ENCODE measurements around the gene NISCH.

NISCH gene

DNA sequence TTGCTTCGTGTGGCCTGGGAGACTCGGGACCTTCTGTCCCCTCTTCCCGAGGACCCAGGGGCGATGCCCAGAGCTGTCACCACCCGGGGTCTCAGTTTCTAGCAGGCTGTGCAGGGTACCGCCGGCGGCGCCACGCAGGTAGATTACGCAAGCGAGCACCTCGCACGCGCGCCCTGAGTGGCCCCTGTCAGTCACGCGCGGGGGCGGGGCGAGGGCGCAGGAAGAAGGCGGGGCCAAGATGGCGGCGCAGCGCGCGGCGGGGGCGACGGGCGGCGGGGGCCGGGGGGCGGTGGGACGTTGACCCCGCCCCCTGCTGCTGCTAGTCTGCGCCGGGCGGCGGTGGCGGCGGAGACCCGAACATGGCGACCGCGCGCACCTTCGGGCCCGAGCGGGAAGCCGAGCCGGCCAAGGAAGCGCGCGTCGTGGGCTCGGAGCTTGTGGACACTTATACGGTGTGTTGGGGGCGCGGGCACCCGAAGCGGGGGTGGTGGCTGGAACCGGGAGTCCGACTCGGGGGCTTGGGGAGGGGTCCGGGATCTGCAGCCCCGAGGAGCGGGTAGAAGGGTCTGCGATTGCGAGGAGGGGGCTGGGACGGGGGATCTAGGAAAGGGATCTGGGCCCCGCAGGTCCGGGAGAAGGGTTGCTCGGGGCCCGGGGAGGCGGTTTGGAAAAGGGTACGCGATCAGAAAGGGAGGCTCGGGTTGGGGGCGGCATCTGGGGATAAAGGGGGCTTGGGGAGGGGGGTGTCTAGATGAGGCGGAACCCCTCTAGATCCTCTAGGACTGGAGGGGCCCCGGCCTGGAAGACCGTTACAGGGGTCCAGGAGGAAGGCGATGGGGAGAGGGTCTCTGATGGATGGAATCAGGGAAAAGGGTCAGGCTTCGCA is at the start of gene NISCH:
TSS of gene NISCH (plus strand) at position 322 of the 886 bp plus-strand sequence. CDS start at position 360, 38 bp downstream.
- DNase-seq = peak; percentile 70 to 75

DNA sequence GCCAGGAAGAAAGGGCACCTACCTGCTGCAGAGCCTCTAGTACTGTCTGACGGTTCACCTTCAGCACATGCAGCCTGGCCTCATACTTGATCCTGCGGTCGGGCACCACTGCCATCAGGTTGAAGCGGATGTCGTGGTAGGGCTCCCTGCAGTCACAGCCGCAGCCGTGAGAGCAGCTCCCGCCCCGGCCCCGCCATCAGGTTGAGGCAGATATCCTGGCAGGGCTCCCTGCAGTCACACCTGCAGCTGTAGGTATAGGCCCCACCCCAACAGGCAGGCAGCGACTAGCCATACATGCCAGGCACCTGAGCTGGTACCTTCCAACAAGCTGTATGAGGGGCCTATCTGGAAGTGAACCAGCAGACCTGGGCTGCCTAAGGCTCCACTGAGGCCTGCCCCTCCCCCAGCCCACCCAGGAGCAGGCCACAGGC is 49.2 kb upstream of the NISCH start:
- no peak for DNase-seq

DNA sequence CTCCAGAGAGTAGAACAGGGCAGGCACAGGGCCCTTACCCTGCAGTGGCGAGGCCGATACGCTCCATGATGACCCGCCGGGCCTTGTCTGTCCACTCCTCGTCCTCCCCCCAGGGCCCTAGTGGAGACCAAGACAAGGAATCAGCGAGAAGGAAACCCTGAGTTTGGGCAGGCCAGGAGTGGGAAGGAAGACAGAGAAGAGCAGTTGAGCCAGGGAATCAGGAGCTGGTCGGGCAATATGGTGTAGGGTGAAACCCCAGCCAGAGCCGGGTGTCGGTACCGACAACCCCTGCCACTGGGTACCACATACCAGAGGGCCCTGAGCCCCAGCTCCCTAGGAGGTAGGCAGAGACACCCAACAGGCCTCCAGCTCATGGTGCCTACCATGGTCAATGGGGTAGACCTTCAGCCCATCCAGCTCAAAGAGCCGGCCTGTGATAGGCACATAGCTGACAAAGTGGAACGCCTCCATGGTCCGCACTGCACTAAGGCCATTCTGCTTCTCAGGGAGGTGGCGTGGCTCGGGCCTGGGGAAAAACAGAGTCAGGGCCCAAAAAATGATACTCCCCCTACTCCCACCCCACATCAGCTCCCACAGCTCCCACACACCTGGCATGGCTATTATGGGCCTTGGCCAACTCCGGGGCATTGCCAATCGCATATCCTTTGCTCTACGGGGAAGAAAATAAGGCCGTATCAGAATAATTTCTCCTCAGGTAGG is 48.5 kb upstream of the NISCH start:
- DNase-seq = no peak

DNA sequence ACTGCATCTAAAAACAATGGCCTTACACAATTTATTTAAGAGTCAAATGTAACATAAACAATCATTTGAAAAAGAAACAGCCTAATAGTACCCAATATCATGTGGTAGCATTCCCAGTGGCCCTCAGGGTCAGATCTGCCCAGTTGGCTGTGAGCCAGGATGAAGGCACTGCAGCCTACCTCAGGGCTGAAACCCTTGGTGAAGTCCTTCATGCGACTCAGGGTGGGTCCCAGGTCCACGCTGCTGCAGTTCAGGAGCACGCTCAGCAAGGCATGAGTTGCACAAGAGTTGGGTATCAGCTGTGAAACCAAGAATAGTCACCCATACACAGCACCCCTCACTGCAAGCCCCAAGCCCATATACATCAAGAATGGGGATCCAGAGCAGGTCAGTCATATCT is 47.6 kb upstream of the NISCH start:
- DNase-seq = no peak

DNA sequence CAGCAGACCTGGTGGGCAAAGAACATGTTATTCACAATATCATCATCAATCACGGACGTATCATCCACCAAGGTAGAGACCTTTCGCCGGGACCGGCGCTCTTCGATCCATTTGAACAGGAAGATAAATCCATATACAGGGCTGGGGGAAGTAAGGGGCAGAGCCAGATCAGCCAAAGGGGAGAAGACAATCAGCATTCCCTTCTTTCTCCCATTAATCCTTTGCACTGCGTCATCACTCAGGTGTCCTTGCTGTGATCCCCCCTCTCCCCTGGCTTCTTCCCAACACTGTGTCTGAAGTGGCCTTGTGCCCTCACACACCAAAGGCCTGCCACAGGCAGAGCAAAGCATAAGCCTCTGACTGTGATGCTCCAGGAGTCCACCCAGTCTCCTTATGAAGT is 46.9 kb upstream of the NISCH start:
- DNase-seq = no peak

DNA sequence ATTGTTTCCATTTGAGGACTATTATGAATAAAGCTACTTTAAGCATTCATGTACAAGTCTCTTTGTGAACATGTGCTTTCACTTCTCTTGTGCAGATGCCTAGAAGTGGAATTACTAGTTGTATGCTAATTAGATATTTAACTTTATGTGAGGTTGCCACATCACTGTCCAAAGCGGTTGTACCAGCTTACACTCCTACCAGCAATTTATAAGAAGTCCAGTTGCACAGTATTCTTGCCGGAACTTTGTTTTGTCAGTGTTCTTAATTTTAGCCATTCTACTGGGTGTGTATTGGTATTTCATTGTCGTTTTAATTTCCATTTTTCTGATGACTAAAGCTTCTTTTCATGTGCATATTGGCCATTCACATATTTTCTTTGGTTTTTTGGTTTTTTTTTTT is 39.6 kb upstream of the NISCH start:
- DNase-seq = no peak

DNA sequence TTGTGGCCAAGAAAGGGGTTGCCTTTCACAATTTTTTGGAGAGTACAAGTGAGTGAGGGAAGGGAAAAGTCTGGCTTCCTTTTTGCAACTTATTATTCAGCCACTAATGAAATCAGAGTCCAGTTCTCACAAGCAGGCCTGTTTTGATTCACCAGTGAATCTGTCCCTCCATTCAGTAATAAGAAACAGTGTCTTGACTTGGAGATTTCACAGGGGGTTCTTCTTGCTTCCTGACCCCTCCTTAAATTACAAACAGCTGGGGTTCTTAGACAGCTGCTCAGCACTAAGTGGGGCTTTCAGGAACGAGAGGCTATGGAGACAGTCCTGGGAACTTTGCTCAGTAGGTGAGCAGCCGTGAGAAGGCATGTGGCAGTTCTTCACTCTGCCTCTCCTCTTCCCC is 35.0 kb upstream of the NISCH start:
- no peak for DNase-seq

DNA sequence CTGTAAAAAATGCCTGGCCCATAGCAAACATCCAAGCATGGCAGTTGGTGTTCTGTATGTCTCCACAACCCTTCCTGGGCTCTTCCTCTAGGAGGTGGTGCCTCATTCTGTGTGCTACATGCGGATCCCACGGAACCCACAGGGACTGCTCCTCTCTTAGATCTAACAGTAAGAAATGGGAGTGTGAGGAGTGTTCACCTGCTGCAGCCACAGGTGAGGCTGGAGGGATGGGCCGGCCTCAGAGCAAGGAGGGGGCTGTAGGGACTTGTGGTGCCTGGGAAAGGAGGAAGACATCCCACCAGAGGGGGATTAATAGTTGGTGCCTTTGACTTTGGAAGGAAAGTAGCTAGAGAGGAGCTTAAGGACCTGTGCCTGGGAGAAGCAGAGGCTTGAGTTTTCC is 32.7 kb upstream of the NISCH start:
- no peak for DNase-seq

DNA sequence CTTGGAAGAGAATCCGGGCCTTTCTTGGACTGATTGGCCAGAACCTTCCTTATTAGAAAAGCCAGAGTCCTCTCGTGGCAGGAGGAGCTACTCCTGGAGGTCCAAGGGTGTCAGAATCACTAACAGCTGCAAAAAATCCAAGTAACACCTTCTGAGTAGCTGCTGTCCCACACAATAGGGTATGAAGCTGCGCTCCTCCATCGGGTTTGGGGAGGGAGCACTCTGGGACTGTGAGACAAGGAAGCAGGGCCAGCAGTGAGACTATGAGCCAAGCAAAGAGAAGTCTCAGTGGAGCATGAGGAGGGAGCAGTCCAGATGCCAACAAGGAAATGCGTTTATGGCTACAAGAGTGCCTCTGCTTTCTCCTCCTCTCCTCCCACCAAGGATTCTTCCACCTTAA is 32.2 kb upstream of the NISCH start:
- no peak for DNase-seq

DNA sequence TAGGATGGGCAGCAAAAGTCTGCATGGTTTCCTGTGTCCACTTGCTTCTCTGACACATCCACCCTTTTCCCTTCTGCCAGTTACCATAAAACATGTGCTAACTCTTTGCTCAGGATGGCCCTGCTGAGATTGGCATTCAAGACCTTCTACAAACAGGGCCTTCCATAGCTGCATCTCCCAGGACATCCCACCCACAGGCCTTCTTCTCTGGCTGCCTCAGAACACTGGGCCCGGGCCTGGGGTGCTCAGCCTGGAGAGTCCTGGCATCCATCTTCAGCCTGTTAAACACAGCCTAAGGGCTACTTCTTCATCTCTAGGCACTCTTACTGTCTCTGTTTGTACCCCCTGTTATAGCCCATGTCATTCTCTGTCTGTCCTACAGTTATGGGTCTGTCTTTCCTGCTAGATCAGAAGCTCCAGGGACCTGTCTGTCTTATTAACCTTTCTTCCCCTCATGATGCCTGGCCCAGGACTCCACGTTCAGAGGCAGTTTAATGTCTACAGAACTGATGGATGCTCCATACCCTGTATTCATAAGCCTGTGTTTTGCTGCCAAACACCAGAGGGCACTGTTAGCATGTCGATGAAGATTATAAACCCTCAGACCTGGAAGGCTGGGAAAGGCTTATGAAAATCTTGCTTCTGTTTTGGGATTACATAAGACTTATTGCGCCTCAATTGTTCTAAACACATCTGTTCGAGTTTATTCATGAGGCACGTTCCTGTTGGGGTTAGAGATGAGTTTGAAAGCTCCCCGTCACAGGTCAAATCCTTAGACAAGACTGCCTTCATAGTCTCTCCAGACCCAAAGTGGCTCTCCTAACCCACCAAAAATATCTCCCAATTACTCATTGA is 27.0 kb upstream of the NISCH start:
- peak; percentile 71 to 85 for DNase-seq

DNA sequence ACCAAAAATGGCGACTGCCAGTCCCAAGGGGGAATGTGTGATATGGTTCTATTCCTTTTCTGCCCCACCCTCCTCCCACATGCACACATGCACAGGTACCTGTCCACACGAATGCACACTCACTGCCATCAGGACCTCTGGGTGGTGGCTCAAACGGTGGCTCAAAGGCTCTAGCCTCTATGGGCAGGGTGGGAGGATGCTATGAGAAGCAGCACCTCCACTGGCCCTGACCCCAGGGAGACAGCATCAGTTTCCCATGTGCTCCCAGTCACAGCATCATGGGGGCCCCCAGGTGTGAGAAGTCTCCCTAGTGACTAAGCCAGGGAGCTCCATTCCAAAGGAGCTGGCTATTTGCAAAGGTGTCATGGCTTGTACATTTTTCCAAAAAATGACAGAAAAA is 26.4 kb upstream of the NISCH start:
- no peak for DNase-seq

DNA sequence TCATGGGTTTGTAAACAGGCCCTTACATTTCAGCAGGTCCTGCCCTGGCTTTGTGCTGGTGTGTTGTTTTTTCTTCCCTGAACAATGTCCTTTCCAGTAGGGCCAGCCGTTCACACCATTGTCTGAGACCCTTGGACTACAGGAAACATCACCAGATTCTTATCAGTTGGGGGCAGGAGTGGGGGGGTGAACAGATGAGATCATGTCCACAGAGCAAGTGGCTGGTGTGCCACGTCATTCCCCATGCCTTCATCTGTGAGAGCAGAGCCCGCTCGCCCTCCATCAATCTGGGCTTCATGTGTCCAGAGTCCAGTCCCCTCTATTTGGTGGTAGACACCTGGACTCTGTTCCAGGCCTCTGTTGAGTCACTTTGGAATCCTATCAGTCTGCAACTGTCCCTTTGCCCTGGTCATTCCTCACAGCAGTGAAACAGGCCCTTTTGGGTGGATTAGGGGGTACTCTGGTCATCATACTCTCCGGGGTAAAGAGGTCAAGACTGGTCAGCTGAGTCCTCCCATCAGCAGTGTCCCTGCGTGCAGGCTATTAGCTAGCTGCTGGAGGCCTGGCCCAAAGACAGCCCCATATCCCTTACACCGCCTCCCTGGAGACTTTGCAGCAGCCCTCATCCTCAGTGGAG is 25.5 kb upstream of the NISCH start:
- DNase-seq = no peak

DNA sequence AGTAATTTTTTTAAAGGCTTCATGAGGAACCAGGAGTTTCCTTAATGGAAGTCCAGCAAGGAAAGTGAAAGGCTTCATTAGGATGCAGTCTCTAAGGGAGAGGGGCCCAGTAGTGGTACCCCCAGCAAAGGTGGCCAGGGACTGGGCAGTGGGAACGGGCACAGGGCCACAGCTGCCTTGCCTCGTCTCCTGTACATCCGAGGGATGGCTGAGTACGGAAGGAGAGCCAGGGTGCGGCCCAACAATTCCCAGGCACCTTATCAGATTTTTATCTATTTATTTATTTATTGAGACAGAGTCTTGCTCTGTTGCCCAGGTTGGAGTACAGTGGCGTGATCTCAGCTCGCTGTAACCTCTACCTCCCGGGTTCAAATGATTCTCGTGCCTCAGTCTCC is 25.0 kb upstream of the NISCH start:
- DNase-seq = no peak

DNA sequence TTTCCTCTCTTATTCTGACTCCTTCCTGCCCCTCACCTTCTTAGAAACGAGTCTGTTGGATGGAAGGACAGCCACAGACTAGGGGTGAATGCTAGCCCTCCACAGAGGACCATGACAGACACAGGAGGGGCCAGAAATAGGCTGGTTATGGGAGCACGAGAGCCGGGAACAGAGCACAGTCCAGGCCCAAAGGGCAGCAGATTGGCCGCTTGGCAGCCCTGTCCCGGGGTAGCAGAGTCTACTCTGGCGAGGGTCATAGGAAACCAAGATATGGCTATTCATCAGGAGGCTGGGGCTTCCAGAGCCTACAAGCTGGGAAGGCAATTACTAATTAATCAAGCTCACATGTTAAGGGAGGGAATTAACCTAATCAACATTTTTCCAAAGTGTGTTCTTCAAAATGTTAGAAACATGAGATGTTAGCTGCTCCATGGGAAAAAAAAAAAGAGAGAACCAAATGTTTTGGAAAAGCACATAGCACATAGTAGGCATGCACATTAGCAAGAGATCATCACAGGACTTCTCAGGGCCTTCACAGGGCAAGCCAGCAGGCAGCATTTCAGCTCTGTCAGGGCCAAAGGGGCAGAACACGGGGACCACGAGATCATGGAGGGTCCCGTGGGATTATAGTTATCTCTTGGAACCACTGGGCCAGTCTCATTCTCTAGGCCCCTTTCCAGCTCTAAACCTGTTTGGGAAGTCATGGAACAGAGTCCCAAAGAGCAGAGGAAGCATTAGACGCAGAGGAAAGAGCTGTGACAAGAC is 23.8 kb upstream of the NISCH start:
- no peak for DNase-seq

DNA sequence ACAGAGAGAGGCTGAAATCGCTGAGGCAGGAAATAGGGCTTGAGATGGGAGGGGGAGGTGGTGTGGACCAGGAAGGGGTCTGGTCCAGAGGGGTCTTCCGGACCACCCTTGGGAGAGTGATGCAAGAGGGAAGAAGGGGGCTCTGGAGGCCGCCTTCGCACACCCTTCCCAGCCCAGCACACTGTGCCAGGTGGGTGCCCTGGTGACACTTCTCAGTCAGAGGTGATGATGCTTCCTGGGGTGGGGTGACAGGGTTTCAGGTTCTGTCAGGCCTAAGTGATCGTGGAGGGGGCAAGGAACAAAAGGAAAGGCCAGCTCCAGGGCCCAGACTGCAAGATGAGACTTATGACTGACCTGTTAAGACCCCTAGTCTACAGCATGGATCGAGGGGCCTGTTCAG is 23.2 kb upstream of the NISCH start:
- no peak for DNase-seq

DNA sequence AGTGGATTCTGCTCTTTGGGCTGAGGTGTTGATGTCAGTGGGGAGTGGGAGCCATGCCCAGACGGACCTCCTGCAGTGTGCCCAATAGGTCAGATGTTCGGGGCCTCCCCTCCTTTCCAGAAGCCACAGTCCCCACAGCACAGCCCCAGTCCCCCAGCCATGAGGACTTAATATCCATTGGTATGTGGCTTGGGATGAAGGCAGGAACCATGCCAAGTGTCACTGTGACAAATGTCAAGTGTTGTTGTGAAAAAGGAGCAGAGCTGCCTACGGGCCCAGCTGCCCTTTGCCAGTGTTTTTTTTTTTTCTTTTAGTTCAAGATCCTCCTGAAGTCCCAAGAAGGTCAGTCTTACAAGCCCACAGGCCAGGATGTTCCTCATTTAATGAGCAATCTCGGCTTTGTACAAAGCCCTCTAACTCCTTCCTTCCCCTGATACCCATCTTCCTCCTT is 22.7 kb upstream of the NISCH start:
- no peak for DNase-seq

DNA sequence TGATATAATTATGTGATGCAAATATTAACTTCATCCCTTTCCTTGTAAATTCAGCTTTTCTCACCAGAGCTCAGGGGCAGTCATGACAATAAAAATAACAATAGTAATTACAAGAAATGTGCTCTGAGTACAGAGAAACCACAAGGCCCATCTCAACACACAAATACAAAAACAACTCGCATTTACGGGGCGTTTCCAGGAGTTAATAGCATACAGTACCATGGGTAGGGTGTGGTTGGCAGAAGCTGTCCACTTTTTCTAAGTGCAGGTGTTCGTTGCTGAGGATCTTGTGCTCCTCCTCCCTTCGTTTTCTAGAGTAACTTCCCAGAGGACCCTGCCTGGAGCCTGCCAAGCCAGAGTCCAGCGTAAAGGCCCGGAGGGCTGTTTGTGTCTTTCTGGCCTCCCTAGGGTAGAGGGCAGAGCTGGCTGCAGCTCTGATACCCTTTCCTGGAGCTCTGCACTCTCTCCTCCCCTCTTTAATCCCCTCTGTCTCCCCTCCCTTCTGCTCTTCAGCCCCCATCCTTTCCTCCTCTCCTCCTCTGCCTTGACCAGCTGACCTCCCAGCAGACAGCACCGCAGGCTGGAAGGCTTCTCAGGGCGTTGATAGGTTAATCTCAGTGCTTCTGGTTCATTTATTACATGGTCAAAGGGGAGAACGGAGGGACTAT is 21.9 kb upstream of the NISCH start:
- no peak for DNase-seq

DNA sequence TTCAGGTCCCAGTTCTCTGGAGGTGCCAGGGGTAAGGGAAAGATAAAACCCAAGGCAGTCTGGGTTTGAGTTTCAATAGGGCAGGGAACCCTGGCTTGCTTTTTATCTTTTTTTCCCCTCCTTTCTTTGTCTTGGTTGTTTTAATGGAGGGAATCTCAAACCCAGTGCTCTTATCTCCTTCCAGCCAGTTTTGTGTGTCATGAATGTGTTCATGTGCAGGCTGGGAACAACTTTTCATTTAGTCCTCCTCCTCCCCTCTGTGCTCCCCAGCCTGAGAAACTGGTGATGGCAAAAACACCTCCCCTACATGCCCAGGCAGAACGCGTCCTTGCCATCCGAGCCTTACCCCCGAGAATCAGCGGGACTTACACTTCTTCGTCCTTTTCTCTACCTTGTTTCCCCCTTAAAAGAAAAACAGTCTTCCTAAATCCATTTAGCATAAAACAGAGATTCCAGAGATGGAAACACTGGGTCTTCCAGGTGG is 21.4 kb upstream of the NISCH start:
- DNase-seq = no peak

DNA sequence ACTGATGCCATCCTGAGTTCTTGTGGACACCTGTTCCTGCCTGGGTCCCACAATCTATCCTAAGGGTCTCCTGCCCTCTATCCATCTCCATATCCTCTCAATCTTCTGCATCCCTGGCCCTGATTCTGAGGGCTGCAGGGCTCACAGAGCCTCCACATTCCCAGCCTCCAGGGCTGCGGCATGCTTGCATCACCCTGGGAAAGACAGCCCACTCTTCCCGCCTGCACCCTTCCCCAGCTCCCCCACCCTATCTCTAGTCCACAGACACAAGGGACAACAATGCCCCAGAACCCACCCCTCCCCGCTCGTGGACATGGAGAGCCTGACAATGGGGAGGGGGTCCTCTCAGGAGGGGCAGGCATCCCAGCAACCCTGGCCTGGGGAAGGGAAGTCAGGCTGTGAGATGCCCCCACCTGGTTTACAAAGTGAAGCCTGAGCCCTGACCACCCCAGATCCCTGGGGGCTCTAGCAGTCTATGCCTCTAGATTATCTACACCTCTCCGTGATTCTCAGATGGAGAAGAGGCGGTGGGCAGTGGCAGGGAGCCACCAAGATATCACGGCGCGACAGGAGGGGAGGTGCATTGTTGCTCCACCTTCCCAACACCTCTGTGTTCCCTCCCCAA is 20.8 kb upstream of the NISCH start:
- DNase-seq = no peak

DNA sequence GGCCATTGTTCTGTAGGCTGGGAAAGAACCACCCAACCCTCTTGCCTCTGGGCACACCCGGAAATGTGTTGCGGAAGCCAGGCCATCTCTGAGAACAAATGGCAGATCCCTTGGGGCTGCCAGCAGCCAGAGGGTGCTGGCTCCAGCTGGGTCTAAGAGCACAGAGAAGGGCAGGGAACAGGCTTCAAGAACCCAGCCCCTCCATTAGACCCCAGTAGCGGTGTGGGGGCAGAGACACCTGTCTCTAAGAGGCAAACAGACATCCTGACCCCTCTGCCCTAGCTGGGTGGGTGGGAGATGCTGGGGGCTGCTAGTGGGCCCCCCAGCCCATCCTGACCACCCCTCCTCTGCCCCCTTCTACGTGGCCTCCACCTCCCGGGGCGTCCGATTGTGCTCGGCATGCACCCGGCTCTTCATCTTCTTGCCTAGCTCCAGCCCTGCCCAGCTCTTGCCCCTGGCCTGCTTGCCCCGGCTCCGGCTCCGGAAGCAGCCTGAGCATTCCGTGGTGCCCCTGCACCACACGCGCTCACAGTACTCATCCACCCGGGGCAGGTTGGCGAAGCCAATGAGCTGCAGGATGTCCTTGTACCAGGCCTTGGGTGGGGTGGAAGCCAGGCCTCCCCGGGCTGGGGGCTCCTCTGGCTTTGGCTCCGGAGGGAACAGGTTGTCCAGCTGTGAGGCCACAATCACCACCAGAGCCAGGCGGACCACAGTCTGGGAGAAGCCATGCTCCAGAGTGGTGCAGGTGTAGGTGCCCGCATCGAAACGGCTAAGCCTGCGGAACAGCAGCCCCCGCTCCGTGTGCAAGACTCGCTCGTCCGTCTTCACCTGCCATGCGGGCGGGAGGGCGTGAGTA is 19.9 kb upstream of the NISCH start:
- no peak for DNase-seq

All from NCI-H524 (cell line).